Activated CD8-positive, alpha-beta T cell treated with anti-CD3 and anti-CD28 coated beads, Interleukin-2, amount 10 ng/mL, durations not matched to agents 7 days and 5 days (primary cell): Measurements from ENCODE around the gene TNKS1BP1. TPM values are rescaled to one million over a fixed set of nuclear protein-coding genes. Genes with fewer than 3 reads are reported as not detected.
A peak's percentile ranks its signal among the peaks of the same experiment; 100 is the strongest.

ENCODE experiments used
- ATAC-seq: fragments of 150-1000 bp; cut with Tn5 transposase; one replicate; pipeline ENCODE4 v1.10.0; 2021; ENCODE audit warnings: moderate library complexity
- CTCF ChIA-PET: fragments of 350-600 bp; sonication (Branson Sonifier 250); formaldehyde crosslinking; loops from one replicate; lab custom pipeline; 2021; ENCODE audit warnings: antibody characterized with exemption; lab: Charles Lee
- POLR2A ChIA-PET: fragments of 350-600 bp; sonication (Branson Sonifier 250); formaldehyde crosslinking; loops from one replicate; lab custom pipeline; 2021; ENCODE audit warnings: antibody characterized with exemption; lab: Charles Lee
- DNase-seq: peaks from one replicate; pipeline ENCODE4 v3.0.0-alpha.2; 2020
- H3K27ac Mint-ChIP-seq: one replicate; pipeline ENCODE4 v1.8.0; 2021; ENCODE audit warnings: mild to moderate bottlenecking, mixed read lengths
- H3K27me3 Mint-ChIP-seq: one replicate; pipeline ENCODE4 v1.8.0; 2021; ENCODE audit warnings: low read depth, mixed read lengths
- H3K36me3 Mint-ChIP-seq: one replicate; pipeline ENCODE4 v1.8.0; 2021; ENCODE audit warnings: low read depth, mixed read lengths
- H3K4me1 Mint-ChIP-seq: one replicate; pipeline ENCODE4 v1.8.0; 2021; ENCODE audit warnings: low read depth, mixed read lengths
- H3K4me3 Mint-ChIP-seq: one replicate; pipeline ENCODE4 v1.8.0; 2021; ENCODE audit warnings: mild to moderate bottlenecking, mixed read lengths
- H3K9me3 Mint-ChIP-seq: one replicate; pipeline ENCODE4 v1.8.0; 2022; ENCODE audit warnings: mixed read lengths; ENCODE audit not compliant: insufficient read depth
- total RNA-seq, 2 experiments: library from RNA; stranded (reverse); gene quantifications; one replicate each; pipeline ENCODE4 v1.2.3, GENCODE V29; 2021

The TNKS1BP1 gene
- total RNA-seq, 2 experiments from 2014 or later, result 10.5 to 10.9 TPM

GRCh38 chr11:57325735-57326048, 940 bp upstream of the TNKS1BP1 start:
- ATAC-seq, result no peak

DNA sequence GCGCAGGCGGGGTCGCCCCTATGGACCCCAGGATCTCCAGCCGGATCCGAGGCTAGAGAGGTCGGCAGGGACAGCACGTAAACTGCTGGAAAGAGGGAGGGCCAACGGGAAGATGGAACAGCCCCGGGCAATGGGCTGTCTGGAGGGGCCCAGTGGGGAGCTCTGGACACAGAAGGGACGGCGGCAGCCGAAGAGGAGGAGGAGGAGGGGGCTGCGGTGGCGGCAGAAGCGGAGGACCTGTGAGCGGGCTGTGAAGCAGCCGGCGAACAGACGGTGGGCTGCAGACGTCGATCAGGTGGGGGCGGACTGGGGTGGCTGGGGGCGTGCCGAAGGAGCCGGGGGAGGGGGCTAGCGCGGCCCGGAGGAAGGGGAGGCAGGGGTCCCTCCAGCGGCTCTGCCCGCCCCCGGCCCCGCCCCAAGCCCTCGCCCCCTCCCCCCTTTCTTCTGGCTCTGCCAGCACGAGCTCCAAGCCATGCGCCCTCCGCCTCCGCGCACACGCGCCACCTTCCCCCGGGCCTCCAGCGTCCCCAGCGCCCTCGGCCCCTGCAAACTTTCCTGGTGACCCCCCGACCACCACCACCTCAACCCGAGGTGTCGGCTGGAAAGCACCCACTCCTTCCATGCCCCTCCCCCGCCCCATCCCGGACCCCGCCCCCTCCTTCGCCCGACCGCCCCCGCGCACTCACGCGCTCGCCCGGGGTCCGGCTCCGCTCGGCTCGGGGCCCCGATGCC, 432 bp downstream of the TNKS1BP1 start:
- CTCF ChIA-PET, result interaction anchor here (1.0 to 2.8 kb wide), 9 partner anchors 9 to 203 kb away, joined by 3 to 19 read pairs (median 5); partner anchors contain the start of gene SSRP1
- Mint-ChIP-seq H3K36me3 (peaks cover 43% of the 10 kb centered on the region), H3K27me3 (no peaks in the 10 kb centered on the region), H3K4me3 (peak overlapping the region; percentile 72), H3K4me1 (peaks cover 56% of the 10 kb centered on the region), H3K27ac (peak overlapping the region; percentile 73), H3K9me3 (no peaks in the 10 kb centered on the region)
- POLR2A ChIA-PET, result interaction anchor here (0.7 to 4.4 kb wide), 6 partner anchors 9 to 322 kb away, joined by 3 to 55 read pairs (median 8); partner anchors contain the start of genes P2RX3 and SSRP1
- no peak for DNase-seq
- ATAC-seq, result no peak

More at GRCh38 chr11:57325735-57326048, 940 bp upstream of the TNKS1BP1 start:
- CTCF ChIA-PET, result interaction anchor here (1.0 to 2.8 kb wide), 9 partner anchors 9 to 319 kb away, joined by 3 to 19 read pairs (median 5); partner anchors contain the start of gene SSRP1
- DNase-seq, result no peak
- Mint-ChIP-seq H3K4me3 (peak overlapping the region; percentile 80), H3K9me3 (no peaks in the 10 kb centered on the region), H3K27me3 (no peaks in the 10 kb centered on the region), H3K4me1 (peaks cover 64% of the 10 kb centered on the region), H3K27ac (peak overlapping the region; percentile 94), H3K36me3 (peaks cover 56% of the 10 kb centered on the region)
- POLR2A ChIA-PET, result interaction anchor here (0.6 to 4.4 kb wide), 10 partner anchors 10 to 557 kb away, joined by 3 to 55 read pairs (median 4); partner anchors contain the start of gene SSRP1

GRCh38 chr11:57323855-57324153, 948 bp downstream of the TNKS1BP1 start:
- peak overlapping the region; percentile 72 for H3K4me3 Mint-ChIP-seq
- H3K9me3 Mint-ChIP-seq, result no peaks in the 10 kb centered on the region
- H3K36me3 Mint-ChIP-seq, result peaks cover 38% of the 10 kb centered on the region
- POLR2A ChIA-PET, result interaction anchor here (3.2 to 4.4 kb wide), 2 partner anchors 9 to 12 kb away, joined by 14 to 55 read pairs; partner anchors contain the start of gene SSRP1
- CTCF ChIA-PET, result interaction anchor here (1.4 kb wide), 1 partner anchor 204 kb away, joined by 4 read pairs; no protein-coding TSS in a partner anchor
- no peak for ATAC-seq
- H3K27me3 Mint-ChIP-seq, result no peaks in the 10 kb centered on the region
- no peak for DNase-seq
- H3K27ac Mint-ChIP-seq, result peak overlapping the region; percentile 73
- H3K4me1 Mint-ChIP-seq, result peaks cover 55% of the 10 kb centered on the region

DNA sequence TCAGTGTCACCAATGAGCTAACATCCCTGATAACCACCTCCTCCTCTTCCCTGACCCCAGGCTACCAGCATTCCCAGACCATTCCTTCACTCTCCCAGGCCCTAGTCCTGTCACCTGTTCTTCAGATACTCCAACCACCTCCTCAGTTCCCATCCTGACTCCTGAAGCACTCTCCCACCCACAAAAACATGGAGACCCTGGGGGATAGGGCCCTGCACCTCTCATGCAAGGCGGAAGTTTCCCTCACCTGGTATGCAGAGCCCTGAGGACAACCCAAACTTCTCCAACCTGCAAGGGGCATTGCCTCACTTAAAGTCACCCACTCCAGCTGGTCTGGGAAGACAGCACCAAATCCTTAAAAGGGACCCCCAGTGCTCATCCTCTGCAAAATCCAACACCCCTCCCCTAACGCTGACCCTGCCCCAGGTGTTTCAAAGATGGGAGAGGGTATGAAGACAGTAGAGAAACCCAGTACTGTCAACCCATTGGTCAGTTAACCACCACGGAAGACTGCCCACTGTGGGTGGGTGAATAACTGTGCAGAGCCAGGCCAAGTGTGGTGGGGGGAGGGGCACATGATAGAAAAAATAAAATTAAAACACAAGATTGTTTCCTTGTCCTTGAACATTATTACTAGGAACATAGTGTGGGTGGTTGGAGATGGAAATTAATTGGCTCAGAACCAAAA, 1.4 kb downstream of the TNKS1BP1 start:
- Mint-ChIP-seq H3K4me1 (peaks cover 53% of the 10 kb centered on the region), H3K9me3 (no peaks in the 10 kb centered on the region), H3K36me3 (peaks cover 33% of the 10 kb centered on the region), H3K27ac (peak overlapping the region; percentile 40), H3K4me3 (peak overlapping the region; percentile 72), H3K27me3 (no peaks in the 10 kb centered on the region)
- ChIA-PET POLR2A (interaction anchor here (4.4 kb wide), 1 partner anchor 12 kb away, joined by 55 read pairs; the partner anchor contains the start of gene SSRP1), CTCF (no interaction called here)
- ATAC-seq (no peak), DNase-seq (no peak)

DNA sequence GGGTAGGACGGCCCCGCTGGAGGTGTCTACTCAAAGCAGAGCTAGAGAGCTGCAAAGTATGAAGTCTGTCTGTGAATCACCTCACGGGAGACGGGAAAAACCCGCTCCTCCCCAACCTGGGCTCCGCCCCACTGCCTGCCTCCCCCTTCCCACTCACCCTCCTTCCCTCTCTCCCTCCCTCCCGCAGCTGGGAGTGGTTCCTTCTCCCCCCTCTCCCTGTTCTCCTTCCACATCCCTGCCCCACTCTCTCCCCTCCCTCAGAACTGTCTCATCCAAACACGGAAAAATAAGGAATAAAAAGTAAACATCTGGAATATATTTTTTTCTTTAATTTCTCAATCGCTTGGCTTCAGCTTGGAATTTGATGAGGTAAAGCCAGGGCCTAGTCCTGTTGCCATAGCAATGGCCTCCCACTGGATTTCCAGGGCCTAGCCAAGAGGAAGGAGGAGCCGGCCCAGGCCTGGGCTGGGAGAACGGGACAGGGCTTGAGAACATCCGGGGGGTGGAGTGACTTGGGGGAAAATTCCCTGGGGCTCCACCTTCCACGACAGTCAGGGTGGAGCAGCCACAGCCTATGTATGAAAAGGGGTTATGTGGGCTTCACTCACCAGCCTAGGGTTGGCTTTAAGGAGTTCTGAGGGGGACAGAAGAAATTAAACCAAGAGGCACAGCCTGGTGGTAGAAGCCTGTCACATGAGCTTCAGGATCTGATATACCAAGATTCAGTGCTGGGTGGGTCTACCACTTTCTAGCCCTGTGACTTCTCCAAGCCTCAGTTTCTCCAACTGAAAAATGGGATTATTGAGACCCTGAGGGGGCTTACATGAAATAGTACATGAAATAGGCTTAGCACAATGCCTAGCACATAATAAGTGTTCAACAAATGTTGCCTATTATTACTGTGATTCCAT, 2.2 kb downstream of the TNKS1BP1 start:
- ATAC-seq (no peak), DNase-seq (no peak)
- Mint-ChIP-seq H3K27ac (peak overlapping the region; percentile 1), H3K36me3 (peaks cover 25% of the 10 kb centered on the region), H3K27me3 (no peaks in the 10 kb centered on the region), H3K4me1 (peaks cover 49% of the 10 kb centered on the region), H3K4me3 (peak overlapping the region; percentile 72), H3K9me3 (no peaks in the 10 kb centered on the region)
- CTCF ChIA-PET, result no interaction called here
- POLR2A ChIA-PET, result interaction anchor here (0.9 to 4.4 kb wide), 3 partner anchors 13 to 419 kb away, joined by 3 to 55 read pairs (median 9); partner anchors contain the start of genes SELENOH and SSRP1

DNA sequence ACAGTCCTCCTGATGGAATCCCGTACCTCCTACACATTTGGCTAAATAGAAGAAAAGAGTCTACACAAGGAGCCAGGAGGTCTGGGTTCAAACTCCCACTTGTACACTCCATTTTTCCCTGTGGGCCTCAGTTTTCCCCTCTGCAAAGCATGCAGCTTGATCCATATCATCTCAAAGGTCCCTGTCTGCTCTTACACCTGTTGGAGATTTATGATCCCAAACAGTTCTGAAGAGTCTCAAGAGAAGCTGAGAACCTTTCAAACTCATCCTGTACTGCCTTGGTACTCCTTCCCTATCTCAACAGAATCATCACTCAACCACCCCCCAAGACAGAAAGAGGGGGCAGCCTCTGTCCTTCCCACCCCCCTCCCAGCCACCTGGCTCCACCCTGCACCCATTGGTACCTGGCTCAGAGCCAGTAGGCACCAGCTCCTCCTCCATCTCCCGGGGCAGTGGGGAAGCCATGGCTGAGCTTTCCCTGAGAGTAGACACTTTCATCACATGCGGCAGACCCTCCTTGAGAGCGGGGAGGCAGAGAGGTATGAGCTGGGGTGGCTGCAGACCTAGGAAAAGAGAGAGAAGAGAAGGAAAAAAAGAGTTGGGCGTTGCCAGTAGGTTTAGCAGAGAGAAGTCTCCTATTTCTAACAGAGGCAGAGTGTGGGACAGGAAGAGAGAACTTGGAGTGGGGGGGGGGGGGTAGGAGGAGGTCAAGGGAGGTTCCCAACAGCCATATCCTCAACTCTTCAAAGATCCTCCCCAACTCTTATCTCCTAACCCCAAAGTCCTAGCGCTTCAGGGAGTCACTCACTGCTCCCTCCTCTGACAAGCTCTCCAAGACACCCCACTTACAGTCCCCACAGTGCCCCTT, 3.1 kb downstream of the TNKS1BP1 start:
- DNase-seq, result no peak
- CTCF ChIA-PET, result no interaction called here

DNA sequence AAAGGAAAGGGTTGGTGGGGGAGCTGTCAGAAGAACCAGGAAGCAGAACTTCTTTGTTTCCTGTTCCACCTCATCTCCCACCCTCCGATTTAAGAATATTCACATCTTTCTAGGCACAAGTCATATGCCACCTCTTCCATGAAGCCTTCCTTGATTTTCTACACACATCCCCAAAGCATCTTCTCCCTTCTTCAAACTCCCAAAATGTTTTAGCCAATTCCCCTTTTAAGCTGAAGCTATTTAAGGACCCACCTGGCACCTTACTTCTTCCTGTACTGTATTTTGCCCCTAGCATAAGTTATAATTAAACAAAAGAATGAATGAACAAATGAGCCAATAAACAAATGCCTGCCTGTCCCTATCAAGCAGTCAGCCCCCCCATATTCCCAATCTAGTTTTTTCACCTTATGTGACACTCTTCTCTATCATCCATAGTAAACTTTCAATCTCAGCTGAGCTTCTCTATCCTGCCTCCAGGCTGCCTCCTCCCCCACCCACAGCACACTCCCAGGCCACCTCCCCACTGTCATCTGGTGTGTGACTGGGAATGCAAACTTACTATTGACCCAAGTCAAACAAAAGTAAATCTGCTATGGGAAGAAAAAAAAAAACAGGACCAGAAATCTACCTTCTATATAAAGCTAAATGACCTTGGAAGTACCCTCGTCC, 3.9 kb downstream of the TNKS1BP1 start:
- Mint-ChIP-seq H3K4me1 (peaks cover 32% of the 10 kb centered on the region), H3K9me3 (no peaks in the 10 kb centered on the region), H3K27ac (peak overlapping the region; percentile 48), H3K36me3 (peaks cover 8% of the 10 kb centered on the region), H3K27me3 (no peaks in the 10 kb centered on the region), H3K4me3 (no peak overlapping the region)
- DNase-seq (no peak), ATAC-seq (no peak)
- ChIA-PET POLR2A (interaction anchor here (0.8 to 1.9 kb wide), 2 partner anchors 11 to 15 kb away, joined by 5 to 9 read pairs; partner anchors contain the start of gene SSRP1), CTCF (no interaction called here)

More for the DNA sequence above, 3.1 kb downstream of the TNKS1BP1 start:
- Mint-ChIP-seq H3K27ac (no peak overlapping the region), H3K27me3 (no peaks in the 10 kb centered on the region), H3K36me3 (peaks cover 16% of the 10 kb centered on the region), H3K4me3 (no peak overlapping the region), H3K9me3 (no peaks in the 10 kb centered on the region), H3K4me1 (peaks cover 40% of the 10 kb centered on the region)
- POLR2A ChIA-PET, result interaction anchor here (0.8 to 1.9 kb wide), 3 partner anchors 10 to 420 kb away, joined by 3 to 9 read pairs (median 5); partner anchors contain the start of genes SELENOH and SSRP1
- ATAC-seq, result no peak

DNA sequence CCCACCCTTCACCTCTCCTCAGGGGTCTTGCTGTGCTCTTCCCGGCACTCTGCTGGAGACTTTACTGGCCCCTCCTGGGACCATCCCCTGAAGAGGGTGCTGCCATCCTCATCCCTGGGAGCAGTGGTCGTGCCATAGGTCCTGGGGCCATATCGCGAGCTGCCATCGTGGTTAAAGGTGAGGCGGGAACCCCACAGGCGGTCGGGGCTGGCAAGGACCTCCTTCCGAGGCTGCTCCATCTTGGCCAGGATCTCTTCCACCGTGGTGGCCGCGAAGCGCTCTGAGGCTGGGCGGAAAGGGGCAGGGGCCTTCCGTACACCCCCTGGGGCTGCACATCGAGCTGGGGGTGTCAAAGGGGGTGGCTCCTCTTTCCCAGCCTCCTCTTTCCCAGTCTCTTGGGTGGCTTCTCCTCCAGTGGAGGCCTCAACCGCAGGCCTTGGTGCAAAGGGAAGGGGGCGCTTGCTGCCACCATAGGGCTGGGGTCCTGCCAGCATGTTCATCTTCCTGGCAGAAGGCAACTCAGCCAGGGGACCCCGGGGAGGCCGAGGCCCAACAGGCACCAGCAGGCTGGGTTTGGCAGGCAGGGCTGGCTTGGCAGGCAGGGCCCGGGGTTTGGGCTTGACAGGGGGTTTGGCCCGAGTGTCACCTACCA, 4.6 kb downstream of the TNKS1BP1 start:
- no peak for DNase-seq
- Mint-ChIP-seq H3K4me1 (peaks cover 26% of the 10 kb centered on the region), H3K9me3 (no peaks in the 10 kb centered on the region), H3K36me3 (peaks cover 2% of the 10 kb centered on the region), H3K27me3 (no peaks in the 10 kb centered on the region), H3K4me3 (no peak overlapping the region), H3K27ac (no peak overlapping the region)
- ATAC-seq, result no peak
- ChIA-PET CTCF (no interaction called here), POLR2A (interaction anchor here (1.9 kb wide), 1 partner anchor 16 kb away, joined by 9 read pairs; the partner anchor contains the start of gene SSRP1)

DNA sequence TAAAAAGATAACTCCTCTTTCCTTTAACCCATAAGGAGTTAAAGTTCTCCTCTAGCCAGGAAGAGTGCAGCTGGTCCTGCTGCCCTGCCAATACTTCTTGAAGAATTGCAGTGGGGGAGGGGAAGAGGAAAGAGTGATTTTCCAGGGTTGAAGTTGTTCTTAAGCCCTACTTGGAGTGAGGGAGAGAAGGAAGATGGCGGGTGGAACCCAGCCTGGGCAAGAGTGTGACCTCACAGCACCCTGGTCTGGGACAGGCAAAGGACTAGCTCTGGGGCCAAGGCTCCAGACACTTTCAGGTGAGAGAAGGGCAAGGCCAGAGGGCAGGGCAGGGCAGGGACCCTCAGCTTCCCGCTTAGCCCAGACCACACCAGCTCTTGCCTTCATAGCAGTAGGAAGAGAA, 6.6 kb downstream of the TNKS1BP1 start:
- Mint-ChIP-seq H3K27ac (no peak overlapping the region), H3K4me3 (no peak overlapping the region), H3K27me3 (no peaks in the 10 kb centered on the region), H3K4me1 (peaks cover 13% of the 10 kb centered on the region), H3K9me3 (no peaks in the 10 kb centered on the region), H3K36me3 (no peaks in the 10 kb centered on the region)
- DNase-seq (no peak), ATAC-seq (no peak)
- ChIA-PET CTCF (interaction anchor here (1.0 kb wide), 1 partner anchor 140 kb away, joined by 3 read pairs; no protein-coding TSS in a partner anchor), POLR2A (interaction anchor here (1.5 kb wide), 1 partner anchor 17 kb away, joined by 7 read pairs; the partner anchor contains the start of gene SSRP1)
